Embryonic facial prominence (tissue), 1 donor: ENCODE measurements around the gene FILIP1L.

Experiments
- DNase-seq: peaks from one replicate; pipeline ENCODE4 v3.0.0-alpha.2; 2016; ENCODE audit errors: extremely low spot score

Gene FILIP1L

DNA sequence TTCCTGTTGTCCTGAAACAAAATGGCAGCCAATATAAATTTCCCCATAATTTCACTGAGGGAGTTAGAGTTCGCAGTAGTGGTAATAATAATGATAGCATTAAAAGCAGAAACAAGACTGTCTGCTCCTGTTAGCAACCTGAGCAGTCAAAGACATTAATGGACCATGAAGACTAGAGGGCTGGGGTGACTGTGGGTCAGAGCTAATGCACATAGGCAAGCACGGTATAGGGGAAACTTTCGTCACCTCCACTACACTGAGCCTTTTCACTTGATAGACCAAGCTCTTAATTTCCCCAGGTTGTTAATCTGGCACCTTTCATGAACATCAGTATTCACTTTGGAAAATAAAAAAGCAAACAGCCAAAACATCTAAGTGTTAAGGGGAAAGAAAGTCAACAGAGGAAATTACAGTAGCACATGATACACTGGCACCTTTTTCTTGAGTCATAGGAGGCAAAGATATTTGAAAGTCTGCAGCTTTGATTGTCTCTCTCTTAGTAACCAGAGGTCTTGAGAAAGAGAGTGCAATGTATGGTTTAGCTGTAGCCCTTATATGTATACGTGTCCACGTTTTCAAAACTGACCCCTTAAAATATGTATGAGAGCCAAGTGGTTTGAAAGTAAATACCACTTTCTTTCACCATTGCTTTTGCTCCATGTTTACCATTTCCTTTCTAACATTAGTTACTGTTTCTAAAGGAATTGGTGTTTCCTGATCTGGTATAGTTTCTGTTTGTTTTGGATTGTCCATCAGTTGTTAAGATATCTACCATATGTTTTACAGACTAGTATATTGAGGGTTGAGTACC, 104.8 kb downstream of the FILIP1L start:
- DNase-seq: no peak

- DNase-seq: no peak
Observed at GRCh38 chr3:100008081-100008698, 106.1 kb downstream of the FILIP1L start.

- no peak for DNase-seq
Observed at GRCh38 chr3:100007313-100007712, 107.0 kb downstream of the FILIP1L start.

GRCh38 chr3:100006570-100007271, 107.6 kb downstream of the FILIP1L start:
- no peak for DNase-seq

GRCh38 chr3:100005665-100006393, 108.5 kb downstream of the FILIP1L start:
- no peak for DNase-seq

DNA sequence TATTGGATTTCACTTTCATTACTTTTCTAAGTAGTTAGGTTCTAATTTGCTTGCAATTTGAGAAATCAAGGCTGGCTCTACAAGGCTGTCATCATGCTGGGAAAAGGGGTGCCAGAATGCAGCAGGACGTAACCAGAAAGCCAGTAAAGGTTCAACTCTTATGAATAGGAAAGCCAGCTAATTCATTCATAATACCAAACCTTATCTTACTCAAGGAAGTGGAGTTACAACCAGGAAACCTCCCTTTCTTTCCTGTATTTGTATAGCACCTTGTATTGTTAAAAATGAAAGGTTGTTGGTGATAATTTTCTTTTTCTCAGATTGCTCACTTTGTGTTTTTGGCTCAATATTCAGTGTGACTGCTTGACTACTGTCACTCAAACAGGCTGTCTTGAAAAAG, 109.4 kb downstream of the FILIP1L start:
- no peak for DNase-seq

GRCh38 chr3:100003609-100004503, 110.4 kb downstream of the FILIP1L start:
- no peak for DNase-seq

GRCh38 chr3:100002599-100003350, 111.5 kb downstream of the FILIP1L start:
- no peak for DNase-seq

- no peak for DNase-seq
Observed at GRCh38 chr3:100001526-100002270, 112.6 kb downstream of the FILIP1L start.

DNA sequence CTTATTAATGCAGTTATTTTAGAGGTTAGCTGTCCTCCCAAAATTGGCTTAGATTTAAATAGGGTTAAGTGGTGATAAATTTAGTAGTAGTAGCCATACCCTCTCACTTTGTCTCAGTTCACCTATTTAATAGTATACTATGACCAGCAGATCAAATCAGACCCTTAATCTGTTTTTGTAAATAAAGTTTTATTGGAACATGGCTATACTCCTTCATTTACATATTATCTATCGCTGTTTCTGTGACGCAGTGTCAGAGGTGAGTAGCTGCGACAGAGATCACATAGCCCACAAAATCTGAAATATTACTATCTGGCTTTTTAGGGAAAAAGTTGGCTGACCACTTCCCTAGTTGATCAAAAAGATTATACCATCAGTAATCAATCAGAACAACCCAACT, 113.2 kb downstream of the FILIP1L start:
- DNase-seq: no peak

DNA sequence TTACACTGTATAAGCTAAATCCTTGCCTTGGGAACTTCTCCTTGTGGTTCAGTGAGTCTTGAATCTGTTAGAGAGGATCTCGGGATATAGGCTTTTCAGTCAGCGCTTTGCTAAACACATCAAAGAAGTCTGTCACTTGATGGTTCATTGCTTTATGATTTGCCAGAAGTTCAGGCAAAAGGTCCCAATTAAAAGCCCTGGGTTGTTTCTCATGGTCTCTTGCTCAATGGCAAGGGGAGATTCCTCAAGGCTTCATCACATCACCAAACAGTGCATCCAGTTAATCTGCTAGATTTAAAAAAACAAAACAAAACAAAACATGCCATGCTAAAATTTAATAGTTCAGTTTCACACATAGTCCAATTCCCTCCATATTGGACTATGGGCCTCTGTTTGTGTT, 114.8 kb downstream of the FILIP1L start:
- no peak for DNase-seq

- no peak for DNase-seq
Observed at GRCh38 chr3:99997293-99997692, 117.0 kb downstream of the FILIP1L start.

DNA sequence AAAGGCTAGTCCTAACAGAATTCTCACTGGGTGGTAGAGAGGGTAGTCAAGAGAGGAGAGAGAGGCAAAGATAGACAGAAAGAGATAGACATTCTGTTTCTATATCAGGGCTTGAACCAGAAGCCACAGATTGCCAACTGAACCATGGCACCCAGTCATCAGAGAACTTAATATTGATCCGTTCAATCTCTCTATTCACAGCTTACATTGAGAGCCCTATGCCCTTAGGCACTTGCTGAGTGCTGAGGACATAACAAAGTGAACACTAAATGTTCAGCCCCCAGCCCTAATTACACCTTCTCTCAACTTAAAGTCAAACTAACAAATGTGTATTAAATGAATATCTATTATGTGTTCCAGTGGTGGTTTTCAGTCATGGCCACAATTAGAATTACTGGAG, 124.1 kb downstream of the FILIP1L start:
- DNase-seq: no peak

GRCh38 chr3:99984668-99985067, 129.6 kb downstream of the FILIP1L start:
- no peak for DNase-seq

DNA sequence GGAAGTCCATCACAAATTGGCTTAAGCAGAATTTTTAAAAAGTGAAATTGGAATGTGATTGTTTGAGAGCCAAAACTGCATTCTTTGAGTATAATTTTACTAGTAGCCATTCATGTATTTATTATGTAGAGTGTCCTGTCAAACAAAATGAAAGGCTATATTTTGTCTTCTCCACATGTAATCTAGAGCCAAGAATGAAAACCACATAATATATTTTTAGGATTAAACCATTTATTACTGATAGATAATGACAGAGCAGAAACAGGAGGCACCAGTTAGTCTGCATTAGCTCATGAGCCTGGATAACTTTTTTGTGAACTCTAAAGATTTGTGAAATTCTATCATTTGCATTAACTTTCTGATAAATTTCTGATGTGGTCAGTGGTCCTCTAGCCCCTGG, 130.2 kb downstream of the FILIP1L start:
- DNase-seq: no peak

DNA sequence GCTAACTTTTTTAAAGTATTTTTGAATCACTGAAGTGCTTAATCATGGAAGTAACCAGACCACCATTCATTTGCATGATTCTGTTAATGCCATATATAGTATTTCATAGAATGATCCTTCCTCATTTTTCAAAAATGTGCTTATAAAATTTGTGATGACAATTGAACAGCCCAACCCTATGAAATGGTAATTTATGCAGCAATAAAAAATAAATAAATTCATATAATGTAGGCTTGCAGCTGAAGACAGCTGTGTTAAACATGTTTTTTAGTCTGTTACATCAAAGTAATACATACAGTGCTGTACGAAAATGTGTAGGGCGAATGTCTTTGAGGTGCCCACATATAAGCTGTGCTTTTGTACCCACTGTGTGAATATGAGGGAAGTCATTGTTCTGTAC, 131.7 kb downstream of the FILIP1L start:
- DNase-seq: no peak

- no peak for DNase-seq
Observed at GRCh38 chr3:99981138-99981537, 133.2 kb downstream of the FILIP1L start.

DNA sequence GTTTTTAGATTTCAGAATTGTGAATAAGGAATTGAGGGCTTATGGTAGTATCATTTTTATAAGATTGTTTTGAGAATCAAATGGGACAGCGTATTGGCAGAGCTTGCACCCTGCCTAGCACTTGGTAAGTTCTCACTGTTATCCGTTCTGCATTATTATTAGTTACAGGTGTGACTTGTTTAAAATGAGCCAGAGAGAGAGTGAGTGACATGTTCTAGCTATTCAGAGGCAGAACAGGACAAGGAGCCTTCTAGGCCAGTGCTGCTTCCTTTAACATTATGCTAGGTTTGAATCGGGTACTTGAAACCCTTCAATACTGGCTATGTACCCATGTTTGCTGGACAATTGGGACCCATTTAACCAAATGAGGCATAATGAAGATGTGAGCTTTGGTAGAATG, 133.7 kb downstream of the FILIP1L start:
- no peak for DNase-seq

DNA sequence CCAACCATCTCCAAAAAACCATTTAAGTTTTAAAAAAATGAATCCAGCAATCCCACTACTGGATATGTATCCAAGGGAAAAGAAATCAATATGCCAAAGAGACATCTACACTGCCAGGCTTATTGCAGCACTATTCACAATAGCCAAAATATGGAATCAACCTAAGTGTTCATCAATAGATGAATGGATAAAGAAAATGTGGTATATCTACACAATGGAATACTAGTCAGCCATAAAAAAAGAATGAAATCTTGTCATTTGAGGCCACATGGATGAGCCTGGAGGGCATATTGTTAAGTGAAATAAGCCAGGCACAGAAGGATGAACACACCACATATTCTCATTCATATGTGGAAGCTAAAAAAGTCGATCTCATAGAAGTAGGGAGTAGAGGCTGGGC, 136.1 kb downstream of the FILIP1L start:
- DNase-seq: no peak

GRCh38 chr3:99976584-99976983, 137.7 kb downstream of the FILIP1L start:
- no peak for DNase-seq
